A549 (cell line): ENCODE results near the gene CHAF1B. TPM values are rescaled to one million over a fixed set of nuclear protein-coding genes. Genes with fewer than 3 reads are reported as not detected.

Source experiments
- ATAC-seq, 2 experiments: fragments of 200-7000 bp in 1 of 2; fragments of >200 bp in 1 of 2; cut with Nextera tagmentation in 1 of 2; cut with Tn5 transposase in 1 of 2; 3 replicates each; pipeline versions ENCODE4 v1.8.0 to v1.9.1; 2018 to 2020; ENCODE audit warnings: mild to moderate bottlenecking in 1 of 2, moderate library complexity in 1 of 2
- CTCF ChIA-PET: fragments of 300-600 bp; sonication (Branson Sonifier 250); formaldehyde crosslinking; extraction: SDS; loops from one replicate; lab custom pipeline; 2021; ENCODE audit warnings: antibody characterized with exemption, inconsistent platforms; lab: Yijun Ruan, JAX
- POLR2A ChIA-PET: fragments of 350-600 bp; formaldehyde crosslinking; extraction: SDS; loops from one replicate; lab custom pipeline; 2021; ENCODE audit warnings: antibody characterized with exemption, inconsistent platforms; lab: Yijun Ruan, JAX
- DNase-seq, 2 experiments: peaks; one replicate each; pipeline versions ENCODE4 v3.0.0 to v3.0.0-alpha.2; 2011 to 2016; ENCODE audit warnings: low read depth in 1 of 2, low spot score in 1 of 2
- FAIRE-seq: peaks from 2 replicates; lab custom pipeline; 2011; peaks lifted over from hg19 to GRCh38; lab: Jason Lieb, UNC
- H3K27ac ChIP-seq, 2 experiments: fragments of >200 bp; sonication (Bioruptor Twin); formaldehyde crosslinking; 3 replicates each; pipeline ENCODE4 v1.5.1; 2016 to 2017
- H3K4me1 ChIP-seq: fragments of >200 bp; sonication (Bioruptor Twin); formaldehyde crosslinking; 3 replicates; pipeline ENCODE4 v1.6.1; 2016
- H3K4me2 ChIP-seq: fragments of >200 bp; sonication (Bioruptor Twin); formaldehyde crosslinking; 3 replicates; pipeline ENCODE4 v1.6.1; 2016
- H3K4me3 ChIP-seq: fragments of >200 bp; sonication (Bioruptor Twin); formaldehyde crosslinking; 3 replicates; pipeline ENCODE4 v1.5.1; 2016
- H3K9me3 ChIP-seq: fragments of >200 bp; sonication (Bioruptor Twin); formaldehyde crosslinking; 3 replicates; pipeline ENCODE4 v1.6.1; 2016
- CHD2 ChIP-seq: fragments of 150-350 bp; IDR thresholded peaks from 2 replicates; pipeline ENCODE4 v1.6.1; 2014; ENCODE audit warnings: low read length; ENCODE audit not compliant: partially characterized antibody
- CHD4 ChIP-seq: fragments of 200-600 bp; sonication (generic); IDR thresholded peaks from 2 replicates; pipeline ENCODE4 v1.6.1; 2016; ENCODE audit warnings: antibody characterized with exemption, mild to moderate bottlenecking, borderline replicate concordance
- EP300 ChIP-seq, 2 experiments: fragments of >200 bp; sonication (Bioruptor Twin); formaldehyde crosslinking; IDR thresholded peaks; 2 replicates in 1 of 2; 3 replicates in 1 of 2; pipeline ENCODE4 v1.6.1; 2016 to 2017
- ESRRA ChIP-seq: fragments of 150-350 bp; IDR thresholded peaks from 2 replicates; pipeline ENCODE4 v1.6.1; 2014; ENCODE audit warnings: mild to moderate bottlenecking, low read length, borderline replicate concordance
- HOXA7 ChIP-seq: fragments of 250-450 bp; sonication (Bioruptor Pico); IDR thresholded peaks from 2 replicates; pipeline ENCODE4 v1.5.0; 2020; ENCODE audit warnings: mild to moderate bottlenecking, moderate library complexity
- HOXB5 ChIP-seq: fragments of 250-450 bp; sonication (Bioruptor Pico); IDR thresholded peaks from 2 replicates; pipeline ENCODE4 v1.5.0; 2020; ENCODE audit warnings: mild to moderate bottlenecking, moderate library complexity
- JUN ChIP-seq, 2 experiments: fragments of >200 bp; sonication (Bioruptor Twin); formaldehyde crosslinking; IDR thresholded peaks; 2 replicates in 1 of 2; 3 replicates in 1 of 2; pipeline ENCODE4 v1.6.1; 2016 to 2017
- KDM1A ChIP-seq: fragments of 200-600 bp; sonication (generic); IDR thresholded peaks from 2 replicates; pipeline ENCODE4 v1.6.1; 2016; ENCODE audit warnings: low read depth, mild to moderate bottlenecking
- NR3C1 ChIP-seq: fragments of >200 bp; sonication (Bioruptor Twin); formaldehyde crosslinking; IDR thresholded peaks from 3 replicates; pipeline ENCODE4 v1.6.1; 2017
- RCOR1 ChIP-seq: fragments of 150-350 bp; IDR thresholded peaks from 2 replicates; pipeline ENCODE4 v1.6.1; 2014; ENCODE audit warnings: antibody characterized with exemption, low read length, low read depth
- RFX5 ChIP-seq: fragments of 450-650 bp; IDR thresholded peaks from 2 replicates; pipeline ENCODE4 v1.7.1; 2014; ENCODE audit warnings: antibody characterized with exemption, mild to moderate bottlenecking, moderate library complexity
- SREBF2 ChIP-seq: fragments of 450-650 bp; IDR thresholded peaks from 2 replicates; pipeline ENCODE4 v1.6.1; 2014; ENCODE audit warnings: mild to moderate bottlenecking, moderate library complexity
- TFCP2L1 ChIP-seq: fragments of 250-450 bp; sonication (Bioruptor Pico); IDR thresholded peaks from 2 replicates; pipeline ENCODE4 v1.5.0; 2021; ENCODE audit warnings: mild to moderate bottlenecking
- WGBS: methylation state at CpG from one replicate; pipeline ENCODE4 v1.1.6; 2017; ENCODE audit errors: missing lambda C conversion rate; 5-methylcytosine and 5-hydroxymethylcytosine counted together
- polyA plus RNA-seq, 4 experiments: library from polyadenylated mRNA; depleted of rRNA in 3 of 4; stranded (reverse); fragments of >200 nt; fragmentation: RNase III in 1 of 4; extraction: RNeasy Plus Mini Kit Qiagen cat#74134 plus additional on column Dnase treatment in 1 of 4; gene quantifications; 2 replicates in 3 of 4; 3 replicates in 1 of 4; pipeline ENCODE4 v1.2.3, GENCODE V29; 2011 to 2017
- TF ChIP-seq, protein P1 (sequence below): fragments of 200-600 bp; sonication (generic); IDR thresholded peaks from 2 replicates; pipeline ENCODE4 v1.6.1; 2016; ENCODE audit warnings: antibody characterized with exemption, mild to moderate bottlenecking, moderate library complexity
- TF ChIP-seq, protein P2 (sequence below): IDR thresholded peaks from 2 replicates; pipeline ENCODE4 v1.6.1; 2012
- TF ChIP-seq, protein P3 (sequence below): fragments of 450-650 bp; IDR thresholded peaks from 2 replicates; pipeline ENCODE4 v1.6.1; 2014; ENCODE audit warnings: antibody characterized with exemption
- TF ChIP-seq, protein P4 (sequence below): IDR thresholded peaks from 2 replicates; pipeline ENCODE4 v1.6.1; 2012; ENCODE audit warnings: low read depth, borderline replicate concordance

The CHAF1B gene
- polyA plus RNA-seq, 2 of the 4 experiments (the other 2 are of a cell fraction): 13.3 to 16.9 TPM

DNA sequence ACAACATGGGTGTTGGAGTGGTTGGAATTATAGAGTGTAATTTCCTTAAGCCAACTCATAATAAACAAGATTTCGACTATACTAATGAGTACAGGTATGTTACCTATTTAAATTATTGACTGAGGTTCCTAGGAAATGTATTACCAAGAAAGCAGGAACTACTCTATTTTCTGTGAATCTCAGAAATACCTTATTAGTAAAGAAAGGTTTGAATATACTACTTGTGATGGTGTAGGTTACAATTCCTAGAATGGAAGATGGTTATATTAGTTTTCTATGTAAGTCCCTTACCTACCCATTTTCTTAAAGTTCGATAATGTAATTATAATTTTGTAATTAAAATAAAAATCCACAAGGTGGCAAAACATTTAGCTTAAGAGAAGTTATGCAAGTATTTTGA, 35.9 kb upstream of the CHAF1B start (continued):
- TF ChIP-seq, protein P1, sequence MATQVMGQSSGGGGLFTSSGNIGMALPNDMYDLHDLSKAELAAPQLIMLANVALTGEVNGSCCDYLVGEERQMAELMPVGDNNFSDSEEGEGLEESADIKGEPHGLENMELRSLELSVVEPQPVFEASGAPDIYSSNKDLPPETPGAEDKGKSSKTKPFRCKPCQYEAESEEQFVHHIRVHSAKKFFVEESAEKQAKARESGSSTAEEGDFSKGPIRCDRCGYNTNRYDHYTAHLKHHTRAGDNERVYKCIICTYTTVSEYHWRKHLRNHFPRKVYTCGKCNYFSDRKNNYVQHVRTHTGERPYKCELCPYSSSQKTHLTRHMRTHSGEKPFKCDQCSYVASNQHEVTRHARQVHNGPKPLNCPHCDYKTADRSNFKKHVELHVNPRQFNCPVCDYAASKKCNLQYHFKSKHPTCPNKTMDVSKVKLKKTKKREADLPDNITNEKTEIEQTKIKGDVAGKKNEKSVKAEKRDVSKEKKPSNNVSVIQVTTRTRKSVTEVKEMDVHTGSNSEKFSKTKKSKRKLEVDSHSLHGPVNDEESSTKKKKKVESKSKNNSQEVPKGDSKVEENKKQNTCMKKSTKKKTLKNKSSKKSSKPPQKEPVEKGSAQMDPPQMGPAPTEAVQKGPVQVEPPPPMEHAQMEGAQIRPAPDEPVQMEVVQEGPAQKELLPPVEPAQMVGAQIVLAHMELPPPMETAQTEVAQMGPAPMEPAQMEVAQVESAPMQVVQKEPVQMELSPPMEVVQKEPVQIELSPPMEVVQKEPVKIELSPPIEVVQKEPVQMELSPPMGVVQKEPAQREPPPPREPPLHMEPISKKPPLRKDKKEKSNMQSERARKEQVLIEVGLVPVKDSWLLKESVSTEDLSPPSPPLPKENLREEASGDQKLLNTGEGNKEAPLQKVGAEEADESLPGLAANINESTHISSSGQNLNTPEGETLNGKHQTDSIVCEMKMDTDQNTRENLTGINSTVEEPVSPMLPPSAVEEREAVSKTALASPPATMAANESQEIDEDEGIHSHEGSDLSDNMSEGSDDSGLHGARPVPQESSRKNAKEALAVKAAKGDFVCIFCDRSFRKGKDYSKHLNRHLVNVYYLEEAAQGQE: no peak
- TF ChIP-seq TFCP2L1 (CRISPR knock-in tag): no peak

DNA sequence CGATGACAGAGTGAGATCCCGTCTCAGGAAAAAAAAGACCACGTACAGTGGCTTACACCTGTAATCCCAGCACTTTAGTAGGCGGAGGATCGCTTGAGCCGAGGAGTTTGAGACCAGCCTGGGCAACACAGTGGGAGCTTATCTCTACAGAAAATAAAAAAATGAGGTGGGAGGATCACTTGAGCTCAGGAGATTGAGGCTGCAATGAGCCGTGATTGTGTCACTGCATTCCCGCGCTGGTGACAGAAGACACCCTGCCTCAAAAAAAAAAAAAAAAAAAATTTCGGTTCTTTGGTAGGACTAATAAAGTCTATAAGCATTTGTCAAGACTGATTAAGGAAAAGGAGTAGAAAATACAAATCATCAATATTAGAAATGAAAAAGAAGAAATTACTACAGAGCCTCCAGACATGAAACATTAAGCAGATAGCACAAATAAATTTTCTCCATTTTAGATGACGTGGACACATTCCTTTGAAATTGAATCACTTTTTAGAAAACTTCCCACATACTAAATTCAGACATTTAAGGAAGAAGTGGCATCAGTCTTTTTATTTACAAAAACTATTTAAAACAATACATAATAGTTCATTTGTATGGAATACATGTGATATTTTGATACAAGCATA, 34.8 kb upstream of the CHAF1B start:
- H3K9me3 ChIP-seq: no peaks in the 10 kb centered on the region
- ATAC-seq: no peak
- H3K4me1 ChIP-seq: peaks cover 8% of the 10 kb centered on the region; the same call in 1 of the 3 replicates
- CTCF ChIA-PET: interaction anchor here (1.0 to 1.5 kb wide), 2 partner anchors 21 to 209 kb away, joined by 3 to 4 read pairs; no protein-coding TSS in a partner anchor
- H3K4me3 ChIP-seq: no peak overlapping the region
- WGBS: 95% methylated on average over 11 of the region's 11 CpGs
- FAIRE-seq: no peak
- TF ChIP-seq, protein P2, sequence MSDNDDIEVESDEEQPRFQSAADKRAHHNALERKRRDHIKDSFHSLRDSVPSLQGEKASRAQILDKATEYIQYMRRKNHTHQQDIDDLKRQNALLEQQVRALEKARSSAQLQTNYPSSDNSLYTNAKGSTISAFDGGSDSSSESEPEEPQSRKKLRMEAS: no peak
- TF ChIP-seq KDM1A: no peak
- no peak for DNase-seq
- POLR2A ChIA-PET: no interaction called here
- no peak overlapping the region for H3K27ac ChIP-seq
- no peak overlapping the region for H3K4me2 ChIP-seq

DNA sequence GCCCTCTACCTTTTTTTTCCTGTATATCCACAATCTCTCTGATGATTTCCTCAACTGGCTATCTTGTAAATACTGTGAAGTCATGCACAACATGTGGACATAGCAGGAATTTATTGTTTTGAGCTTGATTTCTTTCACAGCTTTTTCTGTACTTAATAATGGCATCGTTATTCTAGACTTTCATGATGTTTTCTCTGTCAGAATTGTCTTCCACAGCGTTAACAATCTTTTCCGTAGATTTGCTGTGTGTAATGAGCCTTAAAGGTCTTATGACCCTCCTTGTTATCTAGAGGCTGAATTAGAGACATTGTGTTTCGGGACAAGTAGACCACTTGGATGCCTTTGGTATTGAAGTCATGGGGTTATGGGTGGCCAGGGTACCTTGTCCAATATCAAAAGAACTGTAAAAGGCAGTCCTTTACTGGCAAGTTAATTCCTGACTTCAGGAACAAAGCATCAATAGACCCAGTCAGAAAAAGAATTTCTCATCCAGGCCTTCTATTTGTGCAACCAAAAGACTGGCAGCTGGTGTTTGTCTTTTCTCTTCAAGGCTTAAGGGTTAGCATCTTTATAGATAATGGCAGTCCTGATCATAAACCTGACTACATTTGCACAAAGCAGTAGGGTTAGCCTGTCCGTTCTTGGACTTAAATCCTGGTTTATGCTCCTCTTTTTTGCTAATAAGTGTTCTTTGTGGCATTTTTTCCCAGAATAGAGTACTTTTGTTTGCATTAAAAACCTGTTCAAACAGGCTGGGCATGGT, 30.1 kb upstream of the CHAF1B start:
- ChIA-PET POLR2A (no interaction called here), CTCF (no interaction called here)
- Histone ChIP-seq H3K9me3 (no peaks in the 10 kb centered on the region), H3K27ac (no peak overlapping the region), H3K4me1 (no peaks in the 10 kb centered on the region), H3K4me2 (no peak overlapping the region), H3K4me3 (no peak overlapping the region)
- 90% methylated on average over 5 of the region's 5 CpGs for WGBS
- no peak for ATAC-seq
- DNase-seq: no peak
- no peak for FAIRE-seq
- no peak for TF ChIP-seq KDM1A
- TF ChIP-seq NR3C1: no peak

DNA sequence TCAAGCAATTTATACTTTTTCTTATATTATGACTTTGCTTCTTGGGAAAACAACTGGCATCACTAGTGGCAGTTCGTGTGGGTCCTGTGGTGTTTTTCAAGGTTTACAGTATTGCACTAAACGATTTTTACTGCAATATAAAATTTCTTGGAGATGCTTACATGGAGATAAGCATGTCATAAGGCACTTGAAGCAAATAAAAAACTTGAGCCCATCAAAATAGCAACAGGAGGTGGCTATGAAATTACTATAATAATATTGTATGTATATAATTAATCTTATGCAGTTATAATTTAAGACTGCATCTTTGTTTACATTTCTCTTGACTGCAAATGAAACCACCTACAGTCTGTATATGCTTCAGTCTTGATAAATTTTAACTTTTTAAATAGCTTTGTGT, 29.3 kb upstream of the CHAF1B start:
- no peak overlapping the region for H3K27ac ChIP-seq
- ChIA-PET POLR2A (no interaction called here), CTCF (interaction anchor here (0.5 kb wide), 1 partner anchor 209 kb away, joined by 3 read pairs; no protein-coding TSS in a partner anchor)
- ATAC-seq (no peak), DNase-seq (no peak), FAIRE-seq (no peak)
- no peaks in the 10 kb centered on the region for H3K4me1 ChIP-seq
- no peak overlapping the region for H3K4me2 ChIP-seq
- no peak overlapping the region for H3K4me3 ChIP-seq
- no peaks in the 10 kb centered on the region for H3K9me3 ChIP-seq
- 50% methylated on average over 2 of the region's 2 CpGs for WGBS
- TF ChIP-seq CHD2 (no peak), ESRRA (no peak), HOXB5 (CRISPR knock-in tag) (no peak), CHD4 (no peak), HOXA7 (CRISPR knock-in tag) (no peak), SREBF2 (no peak), RCOR1 (no peak), EP300 (IDR thresholded peaks at IDR 0.05) (no peak), RFX5 (no peak), JUN (IDR thresholded peaks at IDR 0.05) (no peak)
- TF ChIP-seq, protein P3, sequence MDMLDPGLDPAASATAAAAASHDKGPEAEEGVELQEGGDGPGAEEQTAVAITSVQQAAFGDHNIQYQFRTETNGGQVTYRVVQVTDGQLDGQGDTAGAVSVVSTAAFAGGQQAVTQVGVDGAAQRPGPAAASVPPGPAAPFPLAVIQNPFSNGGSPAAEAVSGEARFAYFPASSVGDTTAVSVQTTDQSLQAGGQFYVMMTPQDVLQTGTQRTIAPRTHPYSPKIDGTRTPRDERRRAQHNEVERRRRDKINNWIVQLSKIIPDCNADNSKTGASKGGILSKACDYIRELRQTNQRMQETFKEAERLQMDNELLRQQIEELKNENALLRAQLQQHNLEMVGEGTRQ: no peak
- TF ChIP-seq, protein P4, sequence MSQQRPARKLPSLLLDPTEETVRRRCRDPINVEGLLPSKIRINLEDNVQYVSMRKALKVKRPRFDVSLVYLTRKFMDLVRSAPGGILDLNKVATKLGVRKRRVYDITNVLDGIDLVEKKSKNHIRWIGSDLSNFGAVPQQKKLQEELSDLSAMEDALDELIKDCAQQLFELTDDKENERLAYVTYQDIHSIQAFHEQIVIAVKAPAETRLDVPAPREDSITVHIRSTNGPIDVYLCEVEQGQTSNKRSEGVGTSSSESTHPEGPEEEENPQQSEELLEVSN: no peak
